NCI-H1694 treated with DMSO at 0.1 percent for 48 hours (cell line): Measurements from ENCODE around the gene SERPINB6.
"Not testable (repeated sequence)": the region's sequence is repeated elsewhere in the genome, so short reads cannot be mapped to it uniquely, and the experiment has no call there.

Source experiments
- DNase-seq: peaks from one replicate; lab custom pipeline; 2025; lab: John Stamatoyannopoulos, UW

Gene SERPINB6

DNA sequence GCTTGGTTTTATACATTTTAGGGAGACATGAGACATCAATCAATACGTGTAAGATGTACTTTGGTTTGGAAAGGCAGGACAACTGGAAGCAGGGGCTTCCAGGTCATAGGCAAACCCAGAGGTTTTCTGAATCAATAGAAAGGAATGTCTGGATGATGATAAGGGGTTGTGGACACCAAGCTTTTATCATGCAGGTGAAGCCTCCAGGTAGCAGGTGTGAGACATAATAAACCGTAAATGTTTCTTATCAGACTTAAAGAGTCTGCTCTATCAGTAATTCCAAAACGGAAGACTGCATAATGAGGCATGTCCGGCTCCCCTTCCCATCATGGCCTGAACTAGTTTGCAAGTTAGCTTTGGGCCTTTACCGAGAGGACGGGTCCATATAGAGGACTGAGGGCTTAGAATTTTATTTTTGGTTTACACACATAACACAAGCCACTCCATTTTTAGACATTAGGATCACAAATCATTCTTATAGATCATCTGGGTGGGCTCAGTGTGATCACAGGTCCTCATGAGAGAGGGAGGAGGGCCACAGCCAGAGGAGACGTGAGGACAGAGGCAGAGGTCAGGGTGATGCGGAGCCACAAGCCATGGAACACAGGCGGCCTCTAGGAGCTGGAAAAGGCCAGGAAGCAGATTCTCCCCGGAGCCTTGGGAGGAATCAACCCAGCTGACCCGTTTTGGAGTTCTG lies 57.6 kb downstream of the SERPINB6 start:
- no peak for DNase-seq

DNA sequence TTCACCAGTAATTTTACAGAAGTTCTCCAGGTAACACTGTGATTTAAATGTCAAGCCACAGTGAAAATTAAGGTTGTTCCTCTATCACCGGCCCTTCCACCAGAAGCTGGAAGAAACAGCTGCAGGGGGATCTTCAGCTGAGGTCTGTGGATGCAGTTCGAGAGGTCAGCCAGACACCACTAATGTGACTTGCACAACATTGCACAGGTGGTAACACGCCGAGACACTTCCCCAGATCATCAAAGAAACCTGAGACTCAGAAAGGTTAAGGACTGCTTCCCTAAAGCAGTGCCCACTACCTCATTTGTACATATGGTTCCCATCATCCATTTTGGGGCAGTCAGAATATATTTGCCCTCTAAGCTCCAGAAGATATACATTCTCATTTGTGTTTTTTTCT lies 60.2 kb downstream of the SERPINB6 start:
- no peak for DNase-seq

DNA sequence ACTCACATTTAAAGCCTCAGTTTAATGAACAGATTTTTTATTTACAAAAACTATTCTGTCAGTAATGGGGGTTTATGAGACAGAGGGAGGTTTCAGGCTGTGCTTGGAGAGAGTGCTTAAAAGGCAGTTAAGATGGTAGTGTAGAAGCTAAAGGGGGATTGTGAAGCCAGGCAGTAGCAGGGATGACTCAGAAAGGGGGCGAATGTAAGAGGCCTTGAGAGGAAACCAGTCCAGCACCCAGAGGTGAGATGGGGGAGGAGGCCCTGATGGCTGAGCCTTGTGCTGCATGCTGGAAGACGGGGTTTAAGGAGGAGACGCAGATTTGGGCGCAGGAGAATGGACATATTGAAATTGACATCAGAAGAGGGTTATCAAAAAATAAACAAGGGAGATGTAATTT lies 61.6 kb downstream of the SERPINB6 start:
- DNase-seq: no peak

DNA sequence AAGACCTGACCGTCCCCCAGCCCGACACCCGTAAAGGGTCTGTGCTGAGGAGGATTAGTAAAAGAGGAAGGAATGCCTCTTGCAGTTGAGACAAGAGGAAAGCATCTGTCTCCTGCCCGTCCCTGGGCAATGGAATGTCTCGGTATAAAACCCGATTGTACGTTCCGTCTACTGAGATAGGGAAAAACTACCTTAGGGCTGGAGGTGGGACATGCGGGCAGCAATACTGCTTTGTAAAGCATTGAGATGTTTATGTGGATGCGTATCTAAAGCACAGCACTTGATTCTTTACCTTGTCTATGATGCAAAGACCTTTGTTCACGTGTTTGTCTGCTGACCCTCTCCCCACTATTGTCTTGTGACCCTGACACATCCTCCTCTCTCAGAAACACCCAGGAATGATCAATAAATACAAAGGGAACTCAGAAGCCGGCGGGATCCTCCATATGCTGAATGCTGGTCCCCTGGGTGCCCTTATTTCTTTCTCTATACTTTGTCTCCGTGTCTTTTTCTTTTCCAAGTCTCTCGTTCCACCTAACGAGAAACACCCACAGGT lies 62.2 kb downstream of the SERPINB6 start:
- not testable (repeated sequence) for DNase-seq

DNA sequence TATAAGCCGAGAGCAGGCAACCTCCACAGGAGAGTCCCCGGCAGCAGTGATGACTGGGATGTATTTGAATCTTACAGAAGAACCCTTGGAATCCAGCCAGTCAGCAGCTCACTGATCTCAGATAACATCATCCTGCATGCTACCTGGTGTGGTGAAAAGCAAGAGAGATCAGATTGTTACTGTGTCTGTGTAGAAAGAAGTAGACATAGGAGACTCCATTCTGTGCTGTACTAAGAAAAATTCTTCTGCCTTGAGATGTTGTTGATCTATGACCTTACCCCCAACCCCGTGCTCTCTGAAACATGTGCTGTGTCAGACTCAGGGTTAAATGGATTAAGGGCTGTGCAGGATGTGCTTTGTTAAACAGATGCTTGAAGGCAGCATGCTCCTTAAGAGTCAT lies 62.9 kb downstream of the SERPINB6 start:
- DNase-seq: not testable (repeated sequence)

DNA sequence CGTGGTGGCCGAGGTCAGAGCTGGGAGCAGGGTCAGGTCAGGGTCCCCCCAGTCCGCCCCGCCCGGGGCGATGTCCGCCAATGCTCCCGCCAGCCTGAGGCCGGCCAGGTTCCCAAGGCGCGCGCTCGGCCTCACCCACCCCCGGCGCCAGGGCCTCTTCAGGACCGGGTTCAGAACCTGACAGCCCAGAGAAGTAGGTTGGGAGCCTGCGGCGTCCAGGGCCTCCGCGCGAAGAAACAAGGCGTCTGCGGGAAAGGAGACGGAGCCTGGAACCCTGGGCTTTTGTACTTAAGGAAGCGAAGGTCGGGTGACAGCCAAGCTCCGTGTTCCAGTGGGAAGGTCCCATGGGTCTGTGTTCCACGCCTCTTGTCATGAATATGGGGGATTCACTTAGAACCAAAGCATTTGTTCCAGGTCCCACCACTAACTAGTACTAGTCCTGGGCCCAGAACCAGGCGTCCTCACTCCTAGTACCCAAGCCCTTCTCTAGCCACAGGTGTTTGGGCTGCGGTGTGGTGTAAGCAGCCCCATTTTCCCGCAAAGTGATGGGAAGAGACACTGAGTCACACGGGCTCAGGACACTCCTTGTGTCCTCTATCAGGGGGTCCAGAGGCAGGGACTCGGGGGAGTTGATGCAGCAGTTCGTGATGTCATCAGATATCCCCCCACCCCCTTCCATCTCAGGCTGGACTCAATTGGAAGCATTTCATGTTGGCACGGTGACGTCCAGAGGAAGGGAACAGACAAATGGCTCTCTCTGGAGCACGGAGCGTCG lies 67.8 kb downstream of the SERPINB6 start:
- DNase-seq: not testable (repeated sequence)

DNA sequence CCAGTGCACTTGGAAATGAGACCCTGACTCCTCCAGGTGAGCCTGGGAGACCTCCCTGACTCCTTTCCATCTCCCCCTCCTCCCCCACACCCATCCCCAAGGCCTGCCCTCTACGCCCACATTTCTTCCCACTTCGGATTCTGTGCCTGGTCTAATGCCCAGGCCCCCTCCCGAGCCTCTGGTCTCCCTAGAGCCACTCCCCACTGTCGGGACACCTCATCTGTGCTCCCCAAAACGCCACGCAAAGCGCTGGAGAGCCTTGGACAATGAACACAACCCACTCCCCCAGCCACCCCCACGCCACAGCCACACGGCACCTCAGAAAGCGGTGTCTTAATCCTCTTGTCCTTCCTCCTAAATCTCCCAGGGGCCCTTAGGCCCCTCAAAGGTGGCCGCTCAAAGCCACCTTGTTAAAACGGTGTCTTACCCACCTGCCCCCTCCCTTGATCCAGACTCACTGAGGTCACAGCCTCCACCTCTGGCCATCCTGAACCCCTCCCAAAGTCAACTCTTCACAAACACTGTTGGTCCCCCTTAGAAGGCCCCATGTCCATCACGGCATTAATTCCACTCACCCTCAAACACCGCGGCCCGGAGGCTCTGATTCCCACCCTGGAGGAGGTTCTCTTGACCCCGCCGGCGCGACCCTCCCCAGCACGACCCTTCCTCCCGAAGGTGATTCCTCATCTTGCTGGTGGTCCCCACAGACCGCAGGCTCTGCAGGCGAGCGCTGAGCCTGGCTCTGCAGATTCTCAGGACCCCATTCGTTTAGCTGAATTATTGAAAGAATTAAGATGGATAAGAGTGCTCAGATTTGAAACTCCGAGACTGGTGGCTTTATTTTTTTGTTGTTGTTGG lies 69.5 kb downstream of the SERPINB6 start:
- not testable (repeated sequence) for DNase-seq

DNA sequence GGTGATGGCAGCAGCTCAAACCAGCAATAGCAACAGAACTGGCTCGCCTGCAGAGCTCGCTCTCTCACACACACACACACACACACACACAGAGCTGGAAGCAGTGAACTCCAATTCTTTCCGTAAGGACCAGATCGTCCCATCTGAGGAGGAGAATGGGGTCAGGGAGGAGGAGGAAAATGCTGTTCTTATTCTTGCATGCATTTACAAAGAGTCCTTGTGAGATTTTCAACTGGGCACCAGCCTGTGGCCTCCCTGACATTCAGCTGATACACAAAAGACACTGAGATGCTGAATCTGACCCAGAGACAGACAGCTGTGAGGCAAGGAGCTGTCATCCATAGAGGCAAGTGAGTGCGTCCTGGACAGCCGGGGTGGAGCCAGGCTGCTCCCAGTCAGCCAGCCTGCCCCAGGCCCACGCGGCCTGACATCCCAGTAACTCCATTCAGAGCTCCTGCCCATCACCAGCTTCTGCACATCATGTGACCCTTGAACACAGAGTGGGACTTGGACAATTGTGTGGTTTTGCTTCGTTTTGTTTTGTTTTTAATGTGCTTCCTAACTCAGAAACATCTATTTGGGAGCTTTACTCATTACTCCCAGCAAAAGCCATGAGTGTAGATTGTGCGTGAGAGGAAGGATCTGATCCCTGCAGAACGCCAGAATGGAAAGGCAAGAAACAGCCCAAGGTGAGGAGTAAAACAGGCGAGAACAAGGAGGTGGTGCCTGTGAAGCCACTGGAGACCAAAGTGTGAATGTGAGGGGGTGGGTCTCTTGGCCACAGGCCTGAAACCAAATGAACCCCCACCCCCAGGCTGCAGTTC lies 70.3 kb downstream of the SERPINB6 start:
- DNase-seq: no peak

DNA sequence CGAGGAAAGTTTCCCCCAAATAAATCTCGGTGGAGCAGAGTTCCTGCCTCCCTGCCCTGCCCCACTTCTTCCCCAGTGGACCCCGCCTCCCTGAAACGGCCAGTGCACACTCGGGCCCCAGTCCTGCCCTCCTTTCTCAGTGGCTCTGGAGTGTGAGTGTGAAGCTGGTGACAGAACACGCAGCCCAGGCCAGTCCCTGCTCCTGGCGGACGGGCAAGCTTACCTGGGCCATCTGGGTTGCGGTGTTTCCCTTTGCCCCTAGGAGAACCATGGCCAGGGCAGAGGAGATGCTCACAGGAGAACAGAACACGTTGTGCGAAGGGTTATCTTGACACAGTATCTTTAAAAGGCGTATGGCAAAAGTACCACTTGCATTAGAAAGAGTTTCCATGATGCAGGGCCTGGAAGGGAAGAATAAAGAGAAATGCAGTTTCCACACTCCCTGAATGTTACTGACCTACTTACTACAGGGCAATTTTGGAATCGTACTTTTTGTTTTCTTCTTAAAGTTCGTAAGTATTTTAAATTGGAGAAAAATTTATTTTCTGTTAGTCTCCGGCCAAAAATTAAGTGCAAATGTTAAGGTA lies 71.1 kb downstream of the SERPINB6 start:
- DNase-seq: no peak

DNA sequence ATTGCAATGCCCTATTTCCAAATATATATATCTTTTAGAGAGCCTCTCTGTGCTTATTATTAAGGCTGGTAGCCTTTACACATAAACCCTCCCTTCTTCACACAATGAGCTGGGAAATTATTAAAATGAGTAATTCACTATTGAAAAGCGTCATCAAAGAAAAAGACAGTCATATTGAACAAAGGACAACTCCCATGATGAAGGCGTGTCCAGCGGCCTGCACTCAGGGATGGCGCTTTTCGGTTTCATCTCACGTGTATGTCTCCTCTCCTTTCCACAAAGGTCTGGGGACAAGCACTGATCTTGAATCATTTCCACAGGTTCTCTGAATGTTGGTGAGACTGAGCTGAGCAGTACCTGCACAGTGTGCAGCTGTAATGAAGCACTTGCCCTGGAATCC lies 71.8 kb downstream of the SERPINB6 start:
- DNase-seq: no peak
